GM04503 (cell line): ENCODE data around the gene TMPRSS11D.

Experiments
- DNase-seq: peaks from one replicate; pipeline ENCODE4 v3.0.0-alpha.2; 2012; ENCODE audit warnings: low read depth

Gene TMPRSS11D, protein sequence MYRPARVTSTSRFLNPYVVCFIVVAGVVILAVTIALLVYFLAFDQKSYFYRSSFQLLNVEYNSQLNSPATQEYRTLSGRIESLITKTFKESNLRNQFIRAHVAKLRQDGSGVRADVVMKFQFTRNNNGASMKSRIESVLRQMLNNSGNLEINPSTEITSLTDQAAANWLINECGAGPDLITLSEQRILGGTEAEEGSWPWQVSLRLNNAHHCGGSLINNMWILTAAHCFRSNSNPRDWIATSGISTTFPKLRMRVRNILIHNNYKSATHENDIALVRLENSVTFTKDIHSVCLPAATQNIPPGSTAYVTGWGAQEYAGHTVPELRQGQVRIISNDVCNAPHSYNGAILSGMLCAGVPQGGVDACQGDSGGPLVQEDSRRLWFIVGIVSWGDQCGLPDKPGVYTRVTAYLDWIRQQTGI

GRCh38 chr4:67883902-67884301 lies at the start of gene TMPRSS11D:
TMPRSS11D (minus strand) TSS chr4:67884002; CDS start chr4:67883933, 69 bp downstream.
- no peak for DNase-seq

DNA sequence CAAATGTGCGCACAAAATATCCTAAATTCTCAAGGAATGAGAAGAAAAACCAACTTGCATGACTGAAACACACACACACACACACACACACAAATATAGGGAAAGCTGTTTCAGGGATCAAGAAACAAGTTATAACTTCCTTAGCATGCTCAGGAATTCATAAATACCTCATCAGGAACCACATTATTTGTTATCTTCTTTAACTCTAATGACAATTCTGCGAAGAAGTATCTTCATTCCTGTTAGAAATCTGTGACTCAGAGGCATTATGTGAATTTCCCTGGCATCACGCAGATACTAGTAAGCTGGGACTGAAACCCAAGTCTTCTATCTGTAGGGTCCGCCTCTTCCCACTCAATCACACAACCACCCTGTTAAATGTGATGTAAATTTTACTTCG lies 49.2 kb upstream of the TMPRSS11D start:
- DNase-seq, result no peak

DNA sequence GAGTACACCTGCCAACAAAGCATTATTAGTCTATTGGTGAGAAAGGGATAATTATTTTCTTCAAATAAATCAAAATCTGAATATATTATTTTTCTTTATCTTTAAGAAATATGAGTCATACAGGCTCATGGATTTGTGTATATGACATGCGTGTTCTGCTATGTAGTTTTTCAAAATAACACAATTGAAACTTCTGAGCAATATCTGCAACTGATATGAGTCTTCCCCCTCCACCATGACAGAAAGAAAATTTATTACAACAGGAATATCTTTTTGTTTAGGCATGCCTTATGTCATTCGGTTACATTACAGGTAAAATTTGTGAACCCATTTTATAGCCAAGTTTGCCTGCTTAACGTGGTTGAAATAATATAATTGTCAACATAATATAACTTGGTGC lies 47.5 kb upstream of the TMPRSS11D start:
- no peak for DNase-seq

GRCh38 chr4:67929426-67929825 lies 45.6 kb upstream of the TMPRSS11D start:
- no peak for DNase-seq

DNA sequence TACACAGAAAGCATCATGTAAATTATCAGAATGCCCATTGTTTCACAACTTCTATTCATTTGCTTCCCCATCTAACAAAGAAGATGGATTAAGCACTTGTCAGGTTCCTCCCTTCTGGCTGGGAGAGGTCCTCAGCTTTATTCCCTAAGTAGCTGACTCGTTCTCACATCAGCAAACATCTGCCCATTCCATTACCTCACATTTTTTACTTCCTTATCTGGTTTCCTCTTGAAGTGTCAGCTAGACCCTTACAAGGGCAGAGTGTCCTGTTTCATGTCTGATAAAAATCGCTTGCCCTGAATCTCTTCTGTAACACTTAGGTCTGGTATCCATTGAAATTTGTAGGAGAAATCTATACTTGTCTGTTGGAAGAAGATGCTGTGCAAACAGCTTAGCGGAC lies 44.7 kb upstream of the TMPRSS11D start:
- DNase-seq, result no peak

- no peak for DNase-seq
Measured at GRCh38 chr4:67927251-67927650, 43.4 kb upstream of the TMPRSS11D start.

GRCh38 chr4:67926485-67926884 lies 42.7 kb upstream of the TMPRSS11D start:
- DNase-seq, result no peak

DNA sequence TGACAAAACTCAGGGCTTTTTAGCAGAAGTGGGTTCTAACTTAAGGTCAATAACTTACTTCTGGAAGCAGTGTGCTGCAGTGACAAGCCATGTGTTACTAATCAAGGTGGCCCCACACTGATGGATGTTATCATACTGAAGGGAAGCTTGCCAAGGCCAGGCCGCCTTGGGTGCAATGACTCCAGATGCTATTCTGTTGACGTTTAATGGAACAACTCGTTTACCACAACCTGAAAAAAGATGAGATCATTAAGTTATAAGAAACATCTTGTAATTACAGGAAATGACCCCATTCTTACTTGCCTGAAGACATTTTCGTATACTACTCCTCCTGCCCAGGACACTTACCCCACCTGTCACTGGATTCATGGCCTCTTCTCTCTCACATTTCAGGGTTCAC lies 38.9 kb upstream of the TMPRSS11D start:
- no peak for DNase-seq

GRCh38 chr4:67918428-67918827 lies 34.6 kb upstream of the TMPRSS11D start:
- no peak for DNase-seq

- DNase-seq, result no peak
Measured at GRCh38 chr4:67915400-67915966, 31.7 kb upstream of the TMPRSS11D start.

- DNase-seq, result no peak
Measured at GRCh38 chr4:67912080-67912479, 28.3 kb upstream of the TMPRSS11D start.

- DNase-seq, result no peak
Measured at GRCh38 chr4:67911638-67912037, 27.8 kb upstream of the TMPRSS11D start.

DNA sequence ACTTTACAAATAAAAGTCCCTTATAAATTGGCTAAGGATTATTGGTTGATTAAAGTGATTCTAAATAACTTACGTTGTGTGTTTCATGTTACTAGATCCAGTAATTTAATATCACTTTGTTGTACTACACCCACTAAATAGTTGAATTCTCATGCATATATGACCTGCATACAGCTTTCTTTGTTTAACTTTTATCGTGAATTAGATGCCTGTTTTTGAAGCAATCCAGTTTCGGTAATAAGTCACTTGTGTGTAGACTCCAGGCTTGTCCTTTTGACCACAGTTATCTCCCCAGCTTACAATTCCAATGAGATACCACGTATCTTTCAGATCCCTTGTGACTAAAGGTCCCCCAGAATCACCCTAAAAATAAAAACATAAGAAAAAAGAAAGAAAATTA lies 27.3 kb upstream of the TMPRSS11D start:
- no peak for DNase-seq

GRCh38 chr4:67910585-67910905 lies 26.7 kb upstream of the TMPRSS11D start:
- no peak for DNase-seq

- DNase-seq, result no peak
Measured at GRCh38 chr4:67909905-67910584, 26.2 kb upstream of the TMPRSS11D start.

- DNase-seq, result no peak
Measured at GRCh38 chr4:67907650-67908049, 23.8 kb upstream of the TMPRSS11D start.

DNA sequence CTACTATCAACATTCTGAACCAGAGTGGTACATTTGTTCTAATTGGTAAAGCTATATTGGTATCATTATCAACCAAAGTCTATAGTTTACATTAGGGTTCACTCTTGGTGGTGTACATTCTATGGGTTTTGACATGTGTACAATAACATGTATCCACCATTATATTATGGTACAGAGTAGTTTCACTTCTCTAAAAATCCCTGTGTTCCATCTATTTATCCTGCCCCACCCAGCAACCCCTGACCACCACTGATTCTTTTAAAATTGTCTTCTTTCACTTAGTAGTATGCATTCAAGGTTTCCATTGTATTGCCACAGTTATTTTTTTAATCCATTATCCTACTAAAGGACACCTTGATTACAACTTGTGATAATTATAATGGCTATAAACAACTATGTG lies 15.3 kb upstream of the TMPRSS11D start:
- DNase-seq, result no peak

GRCh38 chr4:67897686-67898085 lies 13.9 kb upstream of the TMPRSS11D start:
- DNase-seq, result no peak

DNA sequence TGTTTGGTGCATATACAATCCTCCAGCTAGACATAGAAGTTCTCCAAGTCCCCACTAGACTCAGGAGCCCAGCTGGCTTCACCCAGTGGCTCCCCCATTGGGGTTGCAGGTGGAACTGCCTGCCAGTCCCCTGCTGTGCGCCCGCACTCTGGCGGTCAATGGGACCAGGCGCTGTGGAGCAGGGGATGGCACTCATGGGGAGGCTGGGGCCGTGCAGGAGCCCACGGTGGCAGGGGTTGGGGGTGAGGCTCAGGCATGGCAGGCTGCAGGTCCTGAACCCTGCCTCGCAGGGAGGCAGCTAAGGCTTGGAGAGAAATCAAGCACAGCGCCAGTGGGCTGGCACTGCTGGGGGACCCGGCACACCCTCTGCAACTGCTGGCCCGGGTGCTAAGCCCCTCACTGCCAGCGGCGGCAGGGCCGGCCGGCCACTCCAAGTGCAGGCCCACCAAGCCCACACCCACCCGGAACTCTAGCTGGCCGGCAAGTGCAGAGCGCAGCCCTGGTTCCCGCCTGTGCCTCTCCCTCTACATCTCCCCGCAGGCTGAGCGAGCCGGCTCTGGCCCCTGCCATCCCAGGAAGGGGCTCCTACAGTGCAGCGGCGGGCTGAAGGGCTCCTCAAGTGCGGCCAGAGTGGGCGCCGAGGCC lies 12.7 kb upstream of the TMPRSS11D start:
- no peak for DNase-seq

GRCh38 chr4:67894659-67895058 lies 10.9 kb upstream of the TMPRSS11D start:
- DNase-seq, result no peak

- DNase-seq, result no peak
Measured at GRCh38 chr4:67892905-67893304, 9.1 kb upstream of the TMPRSS11D start.

DNA sequence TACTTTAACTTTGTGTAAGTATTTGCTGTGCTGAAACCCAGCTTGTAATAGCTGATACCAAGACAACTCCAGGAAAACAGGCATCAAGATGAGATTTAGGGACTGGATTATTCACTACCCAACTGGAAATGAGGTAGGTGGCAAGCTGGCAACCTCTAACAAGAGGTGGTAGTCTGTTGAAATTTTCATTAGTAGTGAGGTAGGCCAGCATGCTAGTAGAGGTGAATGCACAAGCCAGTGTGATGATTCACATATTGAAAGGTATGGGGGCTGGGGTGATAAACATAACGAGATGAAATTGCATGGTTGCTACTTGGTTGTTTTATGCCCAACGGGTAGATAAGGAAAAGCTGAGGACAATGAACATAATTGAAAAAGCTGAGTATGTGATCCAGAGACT lies 8.5 kb upstream of the TMPRSS11D start:
- DNase-seq, result no peak

GRCh38 chr4:67891645-67892044 lies 7.8 kb upstream of the TMPRSS11D start:
- no peak for DNase-seq
